Measurements from ENCODE around the gene FAM193B.
"Not testable (repeated sequence)": the region's sequence is repeated elsewhere in the genome, so short reads cannot be mapped to it uniquely, and the experiment has no call there.

The FAM193B gene

DNA sequence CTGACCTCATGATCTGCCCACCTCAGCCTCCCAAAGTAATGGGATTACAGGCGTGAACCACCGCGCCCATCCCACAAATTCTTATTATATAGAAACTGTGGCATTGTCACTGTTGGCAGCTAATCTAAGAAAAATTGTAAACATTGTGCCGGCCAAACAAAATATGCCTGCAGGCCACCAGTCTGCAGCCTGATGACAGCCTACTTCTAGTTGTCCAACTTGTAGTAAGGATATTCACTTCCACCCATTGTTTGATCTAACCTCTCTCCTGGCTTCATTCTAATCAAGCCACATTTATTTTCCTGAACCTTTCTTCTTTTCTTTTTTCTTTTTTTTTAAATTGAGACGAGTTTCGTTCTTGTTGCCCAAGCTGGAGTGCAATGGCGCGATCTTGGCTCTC, 24.0 kb upstream of the FAM193B start:
- DNase-seq (ENCODE audit: low read depth in 2 of 3, low spot score in 1 of 3) = no peak

DNA sequence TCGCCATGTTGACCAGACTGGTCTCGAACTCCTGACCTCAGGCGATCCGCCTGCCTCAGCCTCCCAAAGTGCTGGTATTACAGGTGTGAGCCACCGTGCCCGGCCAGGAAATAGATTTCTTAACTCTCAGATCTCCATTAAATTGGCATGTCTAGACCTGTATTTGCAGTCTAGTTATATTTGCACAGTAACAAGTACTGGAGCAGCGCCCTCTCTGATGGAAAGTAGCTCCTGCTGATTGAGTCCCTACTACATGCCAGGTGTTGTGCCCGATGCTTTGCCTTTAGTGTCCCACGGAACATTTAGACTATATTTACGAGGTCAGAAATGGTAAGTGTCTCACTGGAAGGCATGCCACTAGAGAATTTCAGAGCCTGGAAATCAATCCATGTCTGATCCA, 21.8 kb upstream of the FAM193B start:
- no peak for DNase-seq (ENCODE audit: low read depth in 2 of 3, low spot score in 1 of 3)

DNA sequence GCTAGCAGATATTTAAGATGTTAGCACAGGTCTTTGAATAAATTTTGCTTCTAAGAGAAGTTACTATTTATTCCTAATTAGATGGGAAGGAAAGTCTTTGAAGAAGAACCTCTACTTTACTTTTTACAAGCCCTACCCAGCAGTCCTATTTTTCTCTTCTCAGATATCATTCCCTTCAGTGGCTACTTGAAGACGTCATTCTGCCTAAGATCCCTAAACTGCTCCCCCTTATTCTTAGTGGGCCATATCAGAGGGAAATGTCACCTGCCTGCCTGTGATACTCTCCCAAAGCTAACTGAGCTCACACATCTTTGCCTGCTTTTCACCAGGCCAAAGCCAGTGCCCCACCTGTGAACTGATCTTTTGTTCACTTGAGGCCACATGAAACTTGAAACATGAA, 21.1 kb upstream of the FAM193B start:
- DNase-seq (ENCODE audit: low read depth in 2 of 3, low spot score in 1 of 3) = no peak

DNA sequence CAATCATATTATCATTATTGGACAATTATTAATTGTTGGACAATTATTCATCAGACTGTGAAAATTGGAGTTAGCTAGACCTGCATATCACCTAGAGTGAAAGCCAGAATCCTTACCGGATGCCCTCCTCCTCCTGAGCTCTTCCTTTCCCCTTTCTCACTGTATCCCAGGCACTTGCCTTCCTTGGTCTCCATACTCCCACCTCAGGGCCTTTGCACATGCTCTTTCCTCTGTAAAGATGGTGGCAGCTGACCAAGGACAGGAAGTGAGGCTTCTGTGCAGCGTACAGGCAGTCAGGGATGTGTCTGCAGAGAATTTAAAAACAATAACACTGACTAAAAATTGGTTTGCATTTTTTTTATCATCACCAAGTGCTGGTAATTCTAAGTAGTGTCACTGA, 15.5 kb upstream of the FAM193B start:
- no peak for DNase-seq (ENCODE audit: low read depth in 2 of 3, low spot score in 1 of 3)

DNA sequence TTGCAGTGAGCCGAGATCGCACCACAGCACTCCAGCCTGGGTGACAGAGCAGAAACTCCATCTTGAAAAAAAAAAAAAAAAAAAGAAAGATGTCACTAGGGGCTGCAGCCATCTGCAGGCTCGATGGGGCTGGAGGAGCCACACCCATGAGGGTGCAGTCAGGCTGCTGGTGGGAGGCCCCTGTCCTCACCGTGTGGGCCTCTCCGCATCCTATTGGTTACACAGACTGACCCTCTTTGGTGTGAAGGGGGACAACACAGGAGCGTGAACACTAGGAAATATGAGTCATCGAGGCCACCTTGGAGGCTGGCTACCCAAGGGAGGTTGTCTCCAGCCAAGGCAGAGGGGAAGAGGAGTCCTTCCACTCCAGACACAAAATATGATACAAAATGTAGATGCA, 14.0 kb upstream of the FAM193B start:
- DNase-seq (ENCODE audit: low read depth in 2 of 3, low spot score in 1 of 3) = no peak

DNA sequence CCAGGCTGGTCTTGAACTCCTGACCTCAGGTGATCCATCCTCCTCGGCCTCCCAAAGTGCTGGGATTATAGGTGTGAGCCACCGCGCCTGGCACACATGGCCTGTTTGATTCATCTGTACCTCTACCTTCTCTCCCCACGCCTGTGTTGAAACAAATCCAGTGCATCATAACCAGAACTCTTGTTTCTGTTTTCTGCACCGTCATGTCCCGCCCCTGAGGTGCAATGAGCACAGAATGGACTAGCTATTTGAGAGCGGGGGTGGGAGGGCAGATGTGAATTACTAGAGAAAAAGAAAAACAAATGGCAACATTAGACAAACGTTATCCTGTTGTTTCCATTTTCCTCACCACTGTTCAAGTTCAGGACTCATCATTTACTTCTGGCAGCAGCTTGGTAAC, 10.7 kb upstream of the FAM193B start:
- DNase-seq (ENCODE audit: low read depth in 2 of 3, low spot score in 1 of 3) = no peak

DNA sequence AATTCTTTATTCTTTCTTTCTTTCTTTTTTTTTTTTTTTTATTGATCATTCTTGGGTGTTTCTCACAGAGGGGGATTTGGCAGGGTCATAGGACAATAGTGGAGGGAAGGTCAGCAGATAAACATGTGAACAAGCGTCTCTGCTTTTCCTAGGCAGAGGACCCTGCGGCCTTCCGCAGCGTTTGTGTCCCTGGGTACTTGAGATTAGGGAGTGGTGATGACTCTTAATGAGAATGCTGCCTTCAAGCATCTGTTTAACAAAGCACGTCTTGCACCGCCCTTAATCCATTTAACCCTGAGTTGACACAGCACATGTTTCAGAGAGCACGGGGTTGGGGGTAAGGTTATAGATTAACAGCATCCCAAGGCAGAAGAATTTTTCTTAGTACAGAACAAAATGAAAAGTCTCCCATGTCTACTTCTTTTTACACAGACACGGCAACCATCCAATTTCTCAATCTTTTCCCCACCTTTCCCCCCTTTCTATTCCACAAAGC, 5.1 kb upstream of the FAM193B start:
- not testable (repeated sequence) for DNase-seq (ENCODE audit: low read depth in 2 of 3, low spot score in 1 of 3)

DNA sequence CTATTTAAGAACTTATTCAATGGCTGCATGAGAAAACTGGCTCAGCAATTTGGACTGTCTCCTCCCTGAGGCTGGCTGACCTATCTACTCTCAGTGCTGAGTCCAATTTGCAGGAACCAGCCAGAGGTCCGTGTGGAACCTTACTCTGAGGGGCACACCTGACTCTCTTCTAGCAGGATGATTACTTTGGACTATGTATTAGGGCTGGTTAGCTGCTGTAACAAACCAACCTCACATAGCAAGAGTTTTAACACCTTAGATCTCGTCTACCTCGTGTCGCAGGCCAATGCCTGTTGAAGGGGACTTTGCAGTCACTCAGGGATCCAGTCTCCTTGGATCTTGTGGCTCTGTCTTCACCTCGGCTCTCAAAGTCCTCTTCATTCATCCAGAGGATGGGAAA, 3.4 kb upstream of the FAM193B start:
- DNase-seq (ENCODE audit: low read depth in 2 of 3, low spot score in 1 of 3) = no peak

DNA sequence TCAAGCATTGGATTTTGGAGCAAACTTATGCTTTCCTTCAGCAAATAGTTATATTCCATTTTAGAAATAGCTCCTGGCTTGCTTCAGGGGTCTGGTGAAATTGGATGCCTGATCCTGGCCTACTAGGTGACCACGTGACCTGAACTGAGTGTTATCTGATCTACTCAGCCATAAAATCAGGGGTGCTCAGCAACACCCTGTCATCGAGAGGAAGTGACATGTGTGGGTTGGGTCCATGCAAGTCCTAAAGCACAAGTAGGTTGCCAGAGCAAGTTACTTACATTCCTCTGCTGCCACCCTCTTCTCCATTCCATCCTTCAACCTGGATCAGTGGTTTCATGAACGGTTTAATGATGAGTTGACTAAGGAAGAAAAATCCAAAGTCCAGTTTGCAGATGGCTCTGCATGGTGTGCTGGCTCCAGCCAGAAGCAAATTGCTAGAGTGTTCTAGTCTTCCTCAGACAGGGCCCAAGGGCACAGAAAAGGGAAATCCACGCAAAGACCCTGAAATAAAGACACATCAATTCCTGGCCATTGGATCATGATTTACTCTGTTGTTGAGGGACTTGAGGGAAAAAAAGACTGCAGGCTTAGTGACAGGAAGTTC, 2.8 kb upstream of the FAM193B start:
- no peak for DNase-seq (ENCODE audit: low read depth in 2 of 3, low spot score in 1 of 3)

DNA sequence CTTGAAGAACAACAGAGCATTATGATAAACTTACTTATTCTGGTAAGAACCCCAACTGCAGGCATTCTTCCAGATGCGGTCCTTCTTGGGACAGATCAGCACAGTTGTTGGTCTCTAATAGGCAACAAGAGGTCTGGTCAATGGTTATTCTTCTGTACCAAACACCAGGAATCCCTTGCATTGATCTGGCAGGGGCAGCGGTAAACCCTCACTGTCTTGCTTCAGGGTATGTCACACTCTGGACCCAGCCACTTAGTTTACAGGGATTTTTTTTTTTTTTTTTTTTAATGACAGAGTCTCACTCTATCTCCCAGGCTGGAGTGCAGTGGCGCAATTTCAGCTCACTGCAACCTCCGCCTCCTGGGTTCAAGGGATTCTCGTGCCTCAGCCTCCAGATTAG, 1.3 kb upstream of the FAM193B start:
- DNase-seq (ENCODE audit: low read depth in 2 of 3, low spot score in 1 of 3) = no peak

DNA sequence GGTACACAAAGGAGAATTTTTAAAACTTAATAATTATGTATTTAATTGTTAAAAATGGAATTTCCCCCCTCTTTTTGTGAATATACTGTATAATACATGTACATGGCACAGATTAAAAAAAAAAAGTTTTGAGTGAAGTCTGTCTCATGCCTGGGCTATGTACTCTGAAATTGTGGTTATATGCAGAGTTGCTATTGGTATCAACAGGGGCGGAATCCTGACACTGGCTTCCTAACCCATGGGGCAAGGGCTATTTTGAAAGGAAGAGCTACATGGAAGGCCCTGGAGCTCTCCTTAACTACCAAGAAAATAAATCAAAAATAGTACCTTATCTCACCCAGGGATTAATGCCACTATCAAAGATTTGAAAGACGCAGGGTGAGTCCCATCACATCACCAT, 865 bp upstream of the FAM193B start:
- DNase-seq (ENCODE audit: low read depth in 2 of 3, low spot score in 1 of 3) = no peak

DNA sequence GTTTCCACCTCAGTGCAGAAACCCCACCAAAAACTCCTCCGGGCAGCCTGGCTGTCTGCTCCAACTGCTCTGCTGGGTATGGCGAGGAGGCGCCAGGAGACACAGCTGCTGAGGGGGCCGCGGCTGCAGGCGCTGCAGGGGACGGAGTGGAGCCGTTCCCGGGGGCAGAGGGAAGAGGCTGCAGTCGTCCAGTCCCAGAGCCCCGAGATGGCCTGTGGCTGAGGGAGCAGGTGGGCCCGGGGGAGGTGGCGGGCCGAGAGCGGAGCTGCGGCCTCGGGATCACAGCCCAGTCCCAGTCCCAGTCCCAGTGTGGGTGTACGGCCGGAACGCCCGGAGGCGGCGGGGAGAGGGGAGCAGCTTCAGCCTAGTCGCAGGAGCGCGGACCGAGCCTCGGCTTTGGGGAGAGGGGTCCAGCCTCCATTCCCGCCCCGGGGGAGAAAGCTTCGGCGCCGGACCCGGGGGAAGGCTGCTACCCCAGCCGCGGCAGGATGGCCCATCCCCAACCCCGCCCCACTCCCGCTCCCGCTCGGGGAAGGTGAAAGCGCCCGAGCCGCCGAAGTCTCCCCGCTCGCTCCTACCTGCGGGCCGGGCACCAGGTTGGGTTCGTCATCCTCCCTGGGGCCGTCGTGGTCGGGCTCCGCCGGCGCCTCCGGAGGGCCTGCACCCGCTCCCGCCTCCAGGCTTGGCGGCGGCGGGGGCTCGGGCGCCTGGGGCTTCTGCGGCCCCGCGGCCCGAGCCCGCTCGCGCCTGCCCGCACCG, 513 bp downstream of the FAM193B start:
- peak; percentile 11 to 32 (median 24) for DNase-seq (ENCODE audit: low read depth in 2 of 3, low spot score in 1 of 3)

DNA sequence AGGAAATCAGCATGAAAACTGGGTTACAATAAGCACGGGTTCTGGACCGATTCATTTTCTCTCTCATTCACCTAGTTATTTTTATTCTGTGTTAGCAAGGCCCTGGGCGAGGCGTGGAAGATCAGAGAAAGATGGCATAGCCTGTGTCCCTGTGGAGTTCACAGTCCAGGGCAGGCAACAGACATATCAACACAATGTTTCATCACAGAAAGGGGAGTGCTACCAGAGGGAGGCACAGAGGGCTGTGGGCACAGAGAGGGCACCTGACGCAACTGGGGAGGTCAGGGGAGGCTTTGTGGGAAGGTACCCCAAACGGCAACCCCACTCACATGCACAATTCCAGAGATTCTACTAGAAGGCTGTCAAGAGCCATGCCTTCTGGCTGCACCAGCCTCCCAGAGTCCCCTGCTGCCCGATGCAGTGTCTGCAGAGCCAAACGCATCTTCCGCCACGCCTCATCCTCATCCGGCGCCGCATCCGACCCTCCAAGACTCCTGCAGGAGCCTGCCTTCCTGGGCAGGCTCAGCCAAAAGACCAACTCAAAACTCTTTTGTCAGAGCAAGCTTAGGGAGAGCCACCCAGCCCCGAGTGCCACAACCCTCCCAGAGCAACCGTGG, 1.4 kb downstream of the FAM193B start:
- DNase-seq (ENCODE audit: low read depth in 2 of 3, low spot score in 1 of 3) = no peak

DNA sequence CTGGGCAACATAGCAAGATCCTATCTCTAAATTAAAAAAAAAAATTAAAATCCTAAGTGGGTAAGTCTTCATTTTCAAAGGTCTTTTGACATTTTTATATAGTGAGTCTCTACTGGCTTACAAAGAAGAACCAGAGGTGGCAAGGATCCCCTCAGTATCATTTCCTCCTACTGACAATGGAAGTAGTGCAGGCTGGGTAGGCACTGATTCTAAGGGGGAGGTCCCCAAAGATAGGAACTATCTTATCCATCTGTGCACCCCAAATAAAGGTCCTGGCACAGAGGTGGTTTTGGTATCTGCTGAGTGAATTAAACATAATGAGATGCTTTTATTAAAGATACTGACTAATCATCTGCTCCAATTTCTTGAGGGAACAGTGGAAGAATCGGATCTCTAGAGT, 4.2 kb downstream of the FAM193B start:
- no peak for DNase-seq (ENCODE audit: low read depth in 2 of 3, low spot score in 1 of 3)

DNA sequence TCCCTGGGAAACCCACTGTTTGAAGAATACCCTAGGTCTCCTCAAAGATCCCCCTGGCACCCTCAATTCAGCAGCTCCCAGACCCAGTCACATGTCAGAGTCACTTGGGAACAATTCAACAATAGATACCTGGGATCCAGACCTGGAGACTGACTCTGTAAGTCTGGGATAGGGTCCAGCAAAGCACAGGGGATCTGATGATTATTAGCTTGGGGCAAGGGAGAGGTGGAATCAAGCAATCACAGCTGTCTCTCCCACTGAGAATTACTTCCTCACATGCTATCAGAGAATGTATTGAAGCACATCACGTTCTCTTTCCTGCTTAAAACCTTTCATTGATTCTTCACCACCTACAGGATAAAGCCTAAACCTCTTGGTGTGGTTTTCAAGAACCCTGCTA, 5.9 kb downstream of the FAM193B start:
- DNase-seq (ENCODE audit: low read depth in 2 of 3, low spot score in 1 of 3) = no peak

DNA sequence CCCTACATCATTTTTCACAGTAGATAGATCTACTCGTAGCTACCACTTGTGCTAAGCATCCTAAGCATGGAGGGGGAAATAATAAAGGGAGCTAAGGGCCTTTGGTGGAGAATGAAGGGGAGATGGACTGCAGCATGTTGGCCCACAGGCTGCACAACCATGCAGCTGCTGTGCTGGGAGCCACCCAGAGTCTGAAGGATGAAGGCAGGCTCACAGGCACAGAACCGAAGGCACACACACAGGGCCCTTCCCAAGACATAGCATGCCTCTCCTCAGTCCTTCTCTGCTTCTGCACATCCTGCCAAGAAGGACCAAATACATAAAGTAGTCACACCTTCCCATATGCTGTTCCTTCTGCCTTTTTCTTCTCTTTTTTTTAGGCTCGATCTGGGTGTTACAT, 6.6 kb downstream of the FAM193B start:
- no peak for DNase-seq (ENCODE audit: low read depth in 2 of 3, low spot score in 1 of 3)

DNA sequence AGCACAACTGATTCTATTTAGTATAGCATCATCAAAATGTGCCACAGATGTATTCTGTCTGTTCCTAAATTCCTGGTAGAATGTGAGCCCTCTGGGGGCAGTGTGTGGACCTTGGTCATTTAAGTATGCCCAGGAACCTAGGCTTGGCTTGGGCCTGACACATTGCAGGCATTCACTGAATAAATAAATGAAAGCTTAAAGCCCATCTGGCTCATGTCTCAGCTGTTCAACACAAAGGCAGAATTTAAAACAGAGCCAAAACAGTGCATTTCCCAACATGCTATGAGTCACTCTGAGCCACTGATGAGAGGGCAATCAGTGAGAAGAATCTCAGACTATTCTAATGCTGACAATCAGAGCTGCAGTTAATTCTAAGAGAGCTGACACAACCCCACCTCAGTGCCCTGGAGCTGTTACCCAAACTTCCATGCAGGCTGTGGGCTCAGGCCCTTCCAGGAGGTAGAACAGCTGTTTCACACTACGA, 8.1 kb downstream of the FAM193B start:
- no peak for DNase-seq (ENCODE audit: low read depth in 2 of 3, low spot score in 1 of 3)

DNA sequence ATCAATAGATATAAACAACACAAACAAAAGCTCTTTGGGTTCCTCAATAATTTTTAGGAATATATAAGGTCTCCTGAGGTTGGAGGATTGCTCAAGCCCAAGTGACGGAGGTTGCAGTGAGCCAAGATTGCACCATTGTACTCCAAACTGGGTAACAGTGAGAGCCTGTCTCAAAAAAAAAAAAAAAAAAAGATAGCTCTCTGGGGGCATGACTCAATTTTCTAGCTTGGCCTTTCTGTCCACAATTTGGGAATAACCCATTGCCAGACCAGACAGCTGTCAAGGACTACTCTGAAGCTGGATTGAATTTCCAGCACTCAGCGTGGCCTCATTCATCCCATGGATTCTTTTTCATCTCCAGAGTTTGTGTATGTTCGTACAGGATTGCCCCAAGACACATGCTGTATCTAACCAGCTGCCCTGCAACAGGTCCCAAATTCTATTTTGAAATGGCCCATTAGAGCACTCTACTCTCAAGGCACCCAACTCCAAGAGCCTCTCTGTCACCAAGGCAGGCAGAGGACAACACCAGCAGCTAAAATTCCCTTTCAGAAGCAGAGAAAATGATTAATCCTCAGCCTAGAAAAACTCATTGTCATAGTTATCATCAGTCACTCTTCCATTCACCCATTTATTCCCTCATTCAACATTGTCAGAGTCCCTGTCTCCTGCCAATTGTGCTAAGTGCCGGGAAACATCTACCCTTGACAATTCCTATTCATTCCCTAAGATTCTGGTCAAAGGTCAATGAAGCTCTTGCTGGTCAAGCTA, 8.7 kb downstream of the FAM193B start:
- no peak for DNase-seq (ENCODE audit: low read depth in 2 of 3, low spot score in 1 of 3)

DNA sequence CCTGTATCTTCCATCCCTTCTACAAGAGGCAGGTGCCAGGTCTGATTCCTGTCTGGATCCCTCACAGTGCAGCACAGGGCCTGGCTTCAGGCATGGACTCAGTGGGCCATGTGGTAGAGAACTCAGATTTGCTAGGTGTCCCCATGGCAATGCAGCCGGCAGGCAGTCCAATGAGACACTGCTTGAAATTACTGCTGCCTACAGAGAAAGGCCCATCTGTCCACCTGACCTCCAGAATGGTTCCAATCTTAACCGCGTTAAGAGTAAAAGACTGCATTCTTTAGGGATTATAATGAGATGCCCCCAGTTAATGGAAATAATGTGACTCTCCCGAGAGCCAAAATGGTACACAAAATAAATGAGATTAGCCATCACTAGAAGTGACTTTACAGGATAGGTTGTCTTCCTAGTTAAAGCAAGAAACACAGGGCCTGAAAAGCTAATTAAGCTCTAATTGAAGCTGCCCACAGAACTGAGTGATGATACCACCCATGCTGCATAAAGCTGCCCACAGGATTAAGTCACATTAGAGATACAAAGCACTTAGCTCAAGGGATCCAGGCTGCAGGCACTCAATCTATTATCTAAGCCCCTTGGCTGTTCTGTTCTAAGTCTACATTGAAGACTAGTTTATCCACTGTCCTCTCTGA, 11.4 kb downstream of the FAM193B start:
- no peak for DNase-seq (ENCODE audit: low read depth in 2 of 3, low spot score in 1 of 3)

DNA sequence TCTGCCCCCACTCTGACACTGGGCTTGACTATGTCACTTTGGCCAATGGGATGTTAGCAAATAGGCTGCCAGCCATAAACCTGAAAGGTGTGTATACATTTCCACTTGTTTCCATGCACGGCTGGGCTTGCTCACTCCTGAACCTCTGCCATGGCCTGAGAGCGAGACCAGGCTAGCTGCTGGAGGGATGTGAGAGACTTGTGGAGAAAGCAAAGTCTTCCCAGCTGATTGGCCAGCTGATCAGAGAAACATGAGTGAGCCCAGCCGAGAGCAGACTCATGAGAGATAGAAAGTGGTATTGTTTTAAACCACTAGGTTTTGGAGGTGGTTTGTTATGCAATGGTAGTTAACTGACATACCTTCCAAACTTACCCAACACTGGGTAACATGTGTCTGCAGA, 13.9 kb downstream of the FAM193B start:
- no peak for DNase-seq (ENCODE audit: low read depth in 2 of 3, low spot score in 1 of 3)

DNA sequence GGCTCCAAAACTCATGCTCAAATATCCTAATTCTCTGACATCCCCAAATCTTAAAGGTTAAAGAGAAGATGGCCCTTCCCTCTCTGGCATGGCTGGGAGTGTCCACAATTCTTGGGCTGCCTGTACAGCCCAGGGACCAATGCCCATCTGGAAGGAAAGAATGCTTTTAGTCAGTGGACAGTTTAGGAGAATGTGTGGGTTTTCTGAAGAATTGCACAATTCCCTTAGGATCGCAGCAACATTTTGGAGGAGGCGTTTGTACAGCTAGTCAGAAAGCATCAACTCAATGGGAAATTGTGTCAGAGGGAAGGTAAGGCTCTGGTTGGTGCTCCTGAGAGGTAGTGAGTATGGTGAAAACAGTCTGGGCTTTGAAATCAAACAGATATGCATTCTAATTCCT, 15.0 kb downstream of the FAM193B start:
- DNase-seq (ENCODE audit: low read depth in 2 of 3, low spot score in 1 of 3) = no peak
